GM23338 (cell line): ENCODE data around the gene SYNE2. TPM values are rescaled to one million over a fixed set of nuclear protein-coding genes. Genes with fewer than 3 reads are reported as not detected.

ENCODE experiments used
- ATAC-seq: fragments of 200-7000 bp; cut with Tn5 transposase; 3 replicates; pipeline ENCODE4 v1.9.1; 2020
- DNase-seq: peaks from one replicate; pipeline ENCODE4 v3.0.0-alpha.2; 2015; ENCODE audit warnings: low spot score
- H2AFZ ChIP-seq: fragments of 200-600 bp; sonication (generic); 2 replicates; pipeline ENCODE4 v1.8.0; 2016; ENCODE audit warnings: antibody characterized with exemption, mild to moderate bottlenecking, moderate library complexity
- H3F3A ChIP-seq: fragments of 200-600 bp; sonication (generic); replicated peaks from 2 replicates; pipeline ENCODE4 v1.8.0; 2017; ENCODE audit warnings: antibody characterized with exemption, mixed run types, low read depth
- H3K27ac ChIP-seq: fragments of 200-600 bp; sonication (generic); 2 replicates; pipeline ENCODE4 v1.6.1; 2016; ENCODE audit warnings: low read depth
- H3K27me3 ChIP-seq: fragments of 200-600 bp; sonication (generic); 2 replicates; pipeline ENCODE4 v1.8.0; 2016; ENCODE audit warnings: mild to moderate bottlenecking, mixed run types, moderate library complexity; ENCODE audit not compliant: insufficient read depth
- H3K36me3 ChIP-seq: fragments of 200-600 bp; sonication (generic); 2 replicates; pipeline ENCODE4 v1.8.0; 2016; ENCODE audit warnings: mild to moderate bottlenecking; ENCODE audit not compliant: insufficient read depth
- H3K4me1 ChIP-seq: fragments of 200-600 bp; sonication (generic); 2 replicates; pipeline ENCODE4 v1.8.0; 2016; ENCODE audit warnings: mild to moderate bottlenecking, moderate library complexity; ENCODE audit not compliant: insufficient read depth
- H3K4me2 ChIP-seq: fragments of 200-600 bp; sonication (generic); 2 replicates; pipeline ENCODE4 v1.7.1; 2017; ENCODE audit warnings: mixed run types
- H3K4me3 ChIP-seq: fragments of 200-600 bp; sonication (generic); 2 replicates; pipeline ENCODE4 v1.6.1; 2016; ENCODE audit warnings: mixed run types
- H3K79me2 ChIP-seq: fragments of 200-600 bp; sonication (generic); replicated peaks from 2 replicates; pipeline ENCODE4 v1.8.0; 2017; ENCODE audit warnings: mild to moderate bottlenecking; ENCODE audit not compliant: insufficient read depth
- H3K9me2 ChIP-seq: fragments of 200-600 bp; sonication (generic); 2 replicates; pipeline ENCODE4 v1.8.0; 2017; ENCODE audit not compliant: insufficient read depth
- H4K20me1 ChIP-seq: fragments of 200-600 bp; sonication (generic); replicated peaks from 2 replicates; pipeline ENCODE4 v1.8.0; 2017; ENCODE audit warnings: mild to moderate bottlenecking; ENCODE audit not compliant: insufficient read depth
- H3K27ac Mint-ChIP-seq: 2 replicates; pipeline ENCODE4 v1.8.0; 2020; ENCODE audit warnings: inconsistent platforms, mild to moderate bottlenecking, moderate library complexity, mixed read lengths
- H3K27me3 Mint-ChIP-seq: 3 replicates; pipeline ENCODE4 v1.8.0; 2022; ENCODE audit warnings: low read depth, mild to moderate bottlenecking, moderate library complexity, mixed read lengths, inconsistent platforms; ENCODE audit not compliant: insufficient read depth, poor library complexity
- H3K36me3 Mint-ChIP-seq: 3 replicates; pipeline ENCODE4 v1.8.0; 2021; ENCODE audit warnings: low read depth, mild to moderate bottlenecking, inconsistent platforms, moderate library complexity, mixed read lengths
- H3K4me1 Mint-ChIP-seq: 3 replicates; pipeline ENCODE4 v1.8.0; 2020; ENCODE audit warnings: mild to moderate bottlenecking, inconsistent platforms, mixed read lengths
- H3K4me3 Mint-ChIP-seq: 3 replicates; pipeline ENCODE4 v1.8.0; 2021; ENCODE audit warnings: moderate library complexity, mild to moderate bottlenecking, inconsistent platforms, mixed read lengths
- H3K9me3 Mint-ChIP-seq: 3 replicates; pipeline ENCODE4 v1.8.0; 2020; ENCODE audit warnings: moderate library complexity, mild to moderate bottlenecking, inconsistent platforms, mixed read lengths
- CREB1 ChIP-seq: fragments of 250-450 bp; sonication (Bioruptor Pico); IDR thresholded peaks from 2 replicates; pipeline ENCODE4 v1.5.0; 2020; ENCODE audit warnings: low read depth, mild to moderate bottlenecking, moderate library complexity
- EZH2 ChIP-seq: fragments of 200-600 bp; sonication (generic); IDR thresholded peaks from one replicate; pipeline ENCODE4 v1.8.0; 2017; ENCODE audit warnings: antibody characterized with exemption, mild to moderate bottlenecking, low read depth; ENCODE audit not compliant: unreplicated experiment
- EZH2phosphoT487 ChIP-seq: fragments of 200-600 bp; sonication (generic); IDR thresholded peaks from one replicate; pipeline ENCODE4 v1.8.1; 2018; ENCODE audit warnings: antibody characterized with exemption; ENCODE audit not compliant: unreplicated experiment
- NANOG ChIP-seq: IDR thresholded peaks from 2 replicates; pipeline ENCODE4 v1.6.1; 2016; ENCODE audit warnings: antibody characterized with exemption, borderline replicate concordance
- polyA plus RNA-seq: library from polyadenylated mRNA; unstranded; fragments of >200 nt; fragmentation: Nextera tagmentation; extraction: Ambion mirVana; gene quantifications from 2 replicates; pipeline ENCODE4 v1.2.1, GENCODE V29; 2016
- total RNA-seq: library from RNA; depleted of rRNA; stranded (reverse); fragments of >200 nt; shearing (Covaris generic); gene quantifications from 2 replicates; pipeline ENCODE4 v1.2.3, GENCODE V29; 2014
- TF ChIP-seq, protein P1 (sequence below): IDR thresholded peaks from one replicate; pipeline ENCODE4 v1.6.1; 2018; ENCODE audit warnings: antibody characterized with exemption; ENCODE audit not compliant: unreplicated experiment
- TF ChIP-seq, protein P2 (sequence below): IDR thresholded peaks from 2 replicates; pipeline ENCODE4 v1.6.1; 2016; ENCODE audit warnings: antibody characterized with exemption
- TF ChIP-seq, protein P3 (sequence below), 2 experiments: fragments of 200-600 bp in 1 of 2; sonication (generic) in 1 of 2; conservative IDR thresholded peaks; 2 replicates each; pipeline versions ENCODE4 v1.5.1 to v1.6.1; 2016 to 2017; ENCODE audit warnings: antibody characterized with exemption in 2 of 2, low read depth in 2 of 2, mild to moderate bottlenecking in 2 of 2, moderate library complexity in 1 of 2

The SYNE2 gene
- total and polyA plus RNA-seq, 2 experiments from 2014 or later: 34.3 to 86.5 TPM

DNA sequence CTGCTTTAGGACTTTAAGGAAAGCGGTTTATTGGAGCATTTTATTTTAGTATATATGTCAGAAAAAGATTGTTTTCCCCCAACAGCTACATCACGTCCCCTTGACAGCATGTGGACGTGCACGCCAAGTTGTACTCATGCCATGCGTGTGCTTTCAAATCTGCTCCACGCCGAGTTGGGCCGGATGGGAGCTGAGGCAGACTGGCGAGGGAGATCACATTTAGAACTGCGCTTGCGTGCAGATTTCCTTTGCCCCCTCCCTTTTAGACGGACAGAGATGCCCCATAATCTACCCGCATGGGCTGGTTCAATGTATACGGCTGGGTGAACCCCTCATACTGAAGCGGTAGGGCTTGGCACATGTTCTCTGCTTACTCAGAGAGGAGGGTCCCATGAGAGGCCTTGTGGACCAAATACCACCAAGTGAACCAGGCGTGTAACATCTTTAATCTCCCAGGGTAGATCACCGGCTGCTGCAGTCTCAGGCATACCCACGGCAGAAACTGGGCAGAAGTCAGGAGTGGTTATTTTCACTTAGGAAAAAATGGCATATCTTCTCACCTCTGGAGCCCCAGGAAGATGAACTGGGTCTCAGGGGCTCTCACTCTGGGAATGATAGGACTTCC, 349.2 kb downstream of the SYNE2 start:
- no peak for ATAC-seq
- Mint-ChIP-seq H3K27ac (no peak overlapping the region), H3K9me3 (no peaks in the 10 kb centered on the region; the same call in 2 of the 3 replicates)

DNA sequence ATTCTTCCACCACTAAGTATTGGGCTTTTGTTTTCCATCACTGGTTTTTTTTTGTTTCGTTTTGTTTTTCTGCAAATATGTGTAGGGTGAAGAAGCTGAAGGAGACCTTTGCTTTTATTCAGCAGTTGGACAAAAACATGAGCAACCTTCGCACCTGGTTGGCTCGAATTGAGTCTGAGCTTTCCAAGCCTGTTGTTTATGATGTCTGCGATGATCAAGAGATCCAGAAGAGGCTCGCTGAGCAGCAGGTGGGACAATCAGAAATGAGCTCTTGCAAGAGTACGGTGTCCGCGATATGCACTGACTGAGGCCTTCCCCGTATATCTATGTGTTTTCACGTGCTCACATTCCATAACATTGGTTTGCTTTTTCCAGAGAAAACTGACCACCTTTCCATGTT, 349.9 kb downstream of the SYNE2 start:
- Histone ChIP-seq H3F3A (no peaks in the 10 kb centered on the region), H3K4me2 (no peak overlapping the region), H3K27ac (no peak overlapping the region; the same call in 1 of the 2 replicates), H3K4me3 (no peak overlapping the region), H2AFZ (no peak overlapping the region), H4K20me1 (peaks cover 3% of the 10 kb centered on the region), H3K4me1 (peaks cover 21% of the 10 kb centered on the region), H3K79me2 (peaks cover 24% of the 10 kb centered on the region), H3K36me3 (no peaks in the 10 kb centered on the region), H3K27me3 (no peaks in the 10 kb centered on the region), H3K9me2 (no peaks in the 10 kb centered on the region)
- DNase-seq: no peak
- no peaks in the 10 kb centered on the region for H3K36me3 Mint-ChIP-seq
- H3K27ac Mint-ChIP-seq: no peak overlapping the region; the same call in 1 of the 2 replicates
- no peaks in the 10 kb centered on the region; the same call in 2 of the 3 replicates for H3K9me3 Mint-ChIP-seq
- peaks cover 40% of the 10 kb centered on the region for H3K4me1 Mint-ChIP-seq
- H3K27me3 Mint-ChIP-seq: peaks cover 2% of the 10 kb centered on the region
- ATAC-seq: no peak
- TF ChIP-seq, protein P1, sequence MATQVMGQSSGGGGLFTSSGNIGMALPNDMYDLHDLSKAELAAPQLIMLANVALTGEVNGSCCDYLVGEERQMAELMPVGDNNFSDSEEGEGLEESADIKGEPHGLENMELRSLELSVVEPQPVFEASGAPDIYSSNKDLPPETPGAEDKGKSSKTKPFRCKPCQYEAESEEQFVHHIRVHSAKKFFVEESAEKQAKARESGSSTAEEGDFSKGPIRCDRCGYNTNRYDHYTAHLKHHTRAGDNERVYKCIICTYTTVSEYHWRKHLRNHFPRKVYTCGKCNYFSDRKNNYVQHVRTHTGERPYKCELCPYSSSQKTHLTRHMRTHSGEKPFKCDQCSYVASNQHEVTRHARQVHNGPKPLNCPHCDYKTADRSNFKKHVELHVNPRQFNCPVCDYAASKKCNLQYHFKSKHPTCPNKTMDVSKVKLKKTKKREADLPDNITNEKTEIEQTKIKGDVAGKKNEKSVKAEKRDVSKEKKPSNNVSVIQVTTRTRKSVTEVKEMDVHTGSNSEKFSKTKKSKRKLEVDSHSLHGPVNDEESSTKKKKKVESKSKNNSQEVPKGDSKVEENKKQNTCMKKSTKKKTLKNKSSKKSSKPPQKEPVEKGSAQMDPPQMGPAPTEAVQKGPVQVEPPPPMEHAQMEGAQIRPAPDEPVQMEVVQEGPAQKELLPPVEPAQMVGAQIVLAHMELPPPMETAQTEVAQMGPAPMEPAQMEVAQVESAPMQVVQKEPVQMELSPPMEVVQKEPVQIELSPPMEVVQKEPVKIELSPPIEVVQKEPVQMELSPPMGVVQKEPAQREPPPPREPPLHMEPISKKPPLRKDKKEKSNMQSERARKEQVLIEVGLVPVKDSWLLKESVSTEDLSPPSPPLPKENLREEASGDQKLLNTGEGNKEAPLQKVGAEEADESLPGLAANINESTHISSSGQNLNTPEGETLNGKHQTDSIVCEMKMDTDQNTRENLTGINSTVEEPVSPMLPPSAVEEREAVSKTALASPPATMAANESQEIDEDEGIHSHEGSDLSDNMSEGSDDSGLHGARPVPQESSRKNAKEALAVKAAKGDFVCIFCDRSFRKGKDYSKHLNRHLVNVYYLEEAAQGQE: no peak
- TF ChIP-seq, protein P2, sequence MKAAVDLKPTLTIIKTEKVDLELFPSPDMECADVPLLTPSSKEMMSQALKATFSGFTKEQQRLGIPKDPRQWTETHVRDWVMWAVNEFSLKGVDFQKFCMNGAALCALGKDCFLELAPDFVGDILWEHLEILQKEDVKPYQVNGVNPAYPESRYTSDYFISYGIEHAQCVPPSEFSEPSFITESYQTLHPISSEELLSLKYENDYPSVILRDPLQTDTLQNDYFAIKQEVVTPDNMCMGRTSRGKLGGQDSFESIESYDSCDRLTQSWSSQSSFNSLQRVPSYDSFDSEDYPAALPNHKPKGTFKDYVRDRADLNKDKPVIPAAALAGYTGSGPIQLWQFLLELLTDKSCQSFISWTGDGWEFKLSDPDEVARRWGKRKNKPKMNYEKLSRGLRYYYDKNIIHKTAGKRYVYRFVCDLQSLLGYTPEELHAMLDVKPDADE: no peak
- TF ChIP-seq, protein P3, sequence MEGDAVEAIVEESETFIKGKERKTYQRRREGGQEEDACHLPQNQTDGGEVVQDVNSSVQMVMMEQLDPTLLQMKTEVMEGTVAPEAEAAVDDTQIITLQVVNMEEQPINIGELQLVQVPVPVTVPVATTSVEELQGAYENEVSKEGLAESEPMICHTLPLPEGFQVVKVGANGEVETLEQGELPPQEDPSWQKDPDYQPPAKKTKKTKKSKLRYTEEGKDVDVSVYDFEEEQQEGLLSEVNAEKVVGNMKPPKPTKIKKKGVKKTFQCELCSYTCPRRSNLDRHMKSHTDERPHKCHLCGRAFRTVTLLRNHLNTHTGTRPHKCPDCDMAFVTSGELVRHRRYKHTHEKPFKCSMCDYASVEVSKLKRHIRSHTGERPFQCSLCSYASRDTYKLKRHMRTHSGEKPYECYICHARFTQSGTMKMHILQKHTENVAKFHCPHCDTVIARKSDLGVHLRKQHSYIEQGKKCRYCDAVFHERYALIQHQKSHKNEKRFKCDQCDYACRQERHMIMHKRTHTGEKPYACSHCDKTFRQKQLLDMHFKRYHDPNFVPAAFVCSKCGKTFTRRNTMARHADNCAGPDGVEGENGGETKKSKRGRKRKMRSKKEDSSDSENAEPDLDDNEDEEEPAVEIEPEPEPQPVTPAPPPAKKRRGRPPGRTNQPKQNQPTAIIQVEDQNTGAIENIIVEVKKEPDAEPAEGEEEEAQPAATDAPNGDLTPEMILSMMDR (conservative IDR thresholded peaks at IDR 0.05; ENCODE audit: low read depth in 2 of 2): no peak
- H3K4me3 Mint-ChIP-seq: no peak overlapping the region

More for the DNA sequence above, 349.2 kb downstream of the SYNE2 start:
- Histone ChIP-seq H3K27ac (no peak overlapping the region), H3K79me2 (peaks cover 30% of the 10 kb centered on the region), H3K4me1 (peaks cover 27% of the 10 kb centered on the region), H3K36me3 (no peaks in the 10 kb centered on the region), H3F3A (no peaks in the 10 kb centered on the region), H4K20me1 (peaks cover 3% of the 10 kb centered on the region), H3K4me3 (no peak overlapping the region), H3K9me2 (no peaks in the 10 kb centered on the region), H3K4me2 (no peak overlapping the region), H3K27me3 (no peaks in the 10 kb centered on the region), H2AFZ (no peak overlapping the region)
- Mint-ChIP-seq H3K36me3 (no peaks in the 10 kb centered on the region), H3K27me3 (peaks cover 4% of the 10 kb centered on the region), H3K4me1 (peaks cover 47% of the 10 kb centered on the region), H3K4me3 (no peak overlapping the region)
- no peak for DNase-seq
- TF ChIP-seq, protein P2: no peak
- no peak for TF ChIP-seq EZH2
- no peak for TF ChIP-seq CREB1
- TF ChIP-seq EZH2phosphoT487: no peak
- no peak for TF ChIP-seq NANOG
